Measurements from ENCODE around the gene RXRA. TPM values are rescaled to one million over a fixed set of nuclear protein-coding genes. Genes with fewer than 3 reads are reported as not detected.

RXRA gene
- total RNA-seq, 1 donor from 2014 or later = 89.0 TPM

- DNase-seq = no peak
- intact Hi-C loops (cut with DNase I) = no loop called here
- ATAC-seq (ENCODE audit: poor library complexity) = no peak
Measured at GRCh38 chr9:134413112-134413715, 87.0 kb downstream of the RXRA start.

- ATAC-seq (ENCODE audit: poor library complexity) = peak; percentile 70
- peak; percentile 85 for DNase-seq
- intact Hi-C loops (cut with DNase I) = no loop called here
Measured at GRCh38 chr9:134413890-134414623, 87.8 kb downstream of the RXRA start.

- no peak for DNase-seq
- intact Hi-C loops (cut with DNase I) = no loop called here
- ATAC-seq (ENCODE audit: poor library complexity) = no peak
Measured at GRCh38 chr9:134414900-134415425, 88.7 kb downstream of the RXRA start.

- no peak for ATAC-seq (ENCODE audit: poor library complexity)
- DNase-seq = no peak
- intact Hi-C loops (cut with DNase I) = no loop called here
Measured at GRCh38 chr9:134416385-134417015, 90.2 kb downstream of the RXRA start.

- intact Hi-C loops (cut with DNase I) = no loop called here
- ATAC-seq (ENCODE audit: poor library complexity) (peak; percentile 40), DNase-seq (peak; percentile 80)
Measured at GRCh38 chr9:134418354-134418753, 92.1 kb downstream of the RXRA start.

GRCh38 chr9:134419000-134419683, 92.9 kb downstream of the RXRA start:
- no peak for DNase-seq
- ATAC-seq (ENCODE audit: poor library complexity) = no peak
- intact Hi-C loops (cut with DNase I) = no loop called here

- ATAC-seq (ENCODE audit: poor library complexity) = no peak
- intact Hi-C loops (cut with DNase I) = no loop called here
Measured at GRCh38 chr9:134419684-134420076, 93.4 kb downstream of the RXRA start.

GRCh38 chr9:134420281-134420845, 94.1 kb downstream of the RXRA start:
- intact Hi-C loops (cut with DNase I) = no loop called here
- no peak for DNase-seq
- no peak for ATAC-seq (ENCODE audit: poor library complexity)

More at GRCh38 chr9:134419684-134420076, 93.4 kb downstream of the RXRA start:
- no peak for DNase-seq

- ATAC-seq (ENCODE audit: poor library complexity) = no peak
- intact Hi-C loops (cut with DNase I) = no loop called here
- no peak for DNase-seq
Measured at GRCh38 chr9:134420974-134421432, 94.7 kb downstream of the RXRA start.

GRCh38 chr9:134421888-134422287, 95.6 kb downstream of the RXRA start:
- ATAC-seq (ENCODE audit: poor library complexity) (no peak), DNase-seq (no peak)
- intact Hi-C loops (cut with DNase I) = no loop called here

GRCh38 chr9:134422301-134423090, 96.2 kb downstream of the RXRA start:
- ATAC-seq (ENCODE audit: poor library complexity) = peak; percentile 49
- no peak for DNase-seq
- intact Hi-C loops (cut with DNase I) = no loop called here

GRCh38 chr9:134423166-134423565, 96.9 kb downstream of the RXRA start:
- intact Hi-C loops (cut with DNase I) = no loop called here
- no peak for ATAC-seq (ENCODE audit: poor library complexity)
- DNase-seq = no peak

- ATAC-seq (ENCODE audit: poor library complexity) = no peak
- DNase-seq = peak; percentile 64
- intact Hi-C loops (cut with DNase I) = no loop called here
Measured at GRCh38 chr9:134423749-134424148, 97.5 kb downstream of the RXRA start.

GRCh38 chr9:134424818-134425217, 98.6 kb downstream of the RXRA start:
- intact Hi-C loops (cut with DNase I) = no loop called here
- DNase-seq (no peak), ATAC-seq (ENCODE audit: poor library complexity) (no peak)

- DNase-seq = no peak
- ATAC-seq (ENCODE audit: poor library complexity) = no peak
- intact Hi-C loops (cut with DNase I) = no loop called here
Measured at GRCh38 chr9:134425401-134425800, 99.1 kb downstream of the RXRA start.

GRCh38 chr9:134425812-134426211, 99.6 kb downstream of the RXRA start:
- no peak for ATAC-seq (ENCODE audit: poor library complexity)
- intact Hi-C loops (cut with DNase I) = no loop called here
- DNase-seq = no peak

GRCh38 chr9:134426436-134426835, 100.2 kb downstream of the RXRA start:
- intact Hi-C loops (cut with DNase I) = no loop called here
- ATAC-seq (ENCODE audit: poor library complexity) (no peak), DNase-seq (no peak)

GRCh38 chr9:134427153-134427782, 101.0 kb downstream of the RXRA start:
- intact Hi-C loops (cut with DNase I) = no loop called here
- ATAC-seq (ENCODE audit: poor library complexity) = no peak

More at GRCh38 chr9:134427153-134427782, 101.0 kb downstream of the RXRA start:
- DNase-seq = no peak
